HepG2 (cell line): ENCODE data around the gene CRYM. TPM values are rescaled to one million over a fixed set of nuclear protein-coding genes. Genes with fewer than 3 reads are reported as not detected.
A peak's percentile ranks its signal among the peaks of the same experiment; 100 is the strongest.

Source experiments
- ADNP ChIP-seq: sonication (generic); formaldehyde crosslinking; IDR thresholded peaks from 2 replicates; pipeline ENCODE4 v1.4.0; 2020; ENCODE audit warnings: missing genetic modification reagents
- CCAR2 ChIP-seq: fragments of 200-400 bp; formaldehyde crosslinking; optimal IDR thresholded peaks from 2 replicates; pipeline ENCODE3; 2018; ENCODE audit warnings: low read depth, mild to moderate bottlenecking, low read length, moderate library complexity
- DNMT3B ChIP-seq: conservative IDR thresholded peaks from 2 replicates; pipeline ENCODE4 v1.6.1; 2016; ENCODE audit warnings: missing biosample characterization, control low read depth
- ETV6 ChIP-seq: sonication (generic); formaldehyde crosslinking; conservative IDR thresholded peaks from 2 replicates; pipeline ENCODE4 v1.4.0; 2020; ENCODE audit warnings: missing genetic modification reagents
- KLF11 ChIP-seq: IDR thresholded peaks from 2 replicates; pipeline ENCODE4 v1.6.1; 2016; ENCODE audit warnings: missing compliant biosample characterization
- MTA1 ChIP-seq: sonication (generic); formaldehyde crosslinking; IDR thresholded peaks from 2 replicates; pipeline ENCODE4 v1.4.0; 2020; ENCODE audit warnings: missing genetic modification reagents, mild to moderate bottlenecking, borderline replicate concordance
- NBN ChIP-seq: fragments of 450-650 bp; conservative IDR thresholded peaks from 2 replicates; pipeline ENCODE4 v1.6.1; 2017
- PAX8 ChIP-seq: sonication (generic); formaldehyde crosslinking; IDR thresholded peaks from 2 replicates; pipeline ENCODE4 v1.8.0; 2022; ENCODE audit warnings: mild to moderate bottlenecking, missing genetic modification reagents, borderline replicate concordance
- RCOR2 ChIP-seq: IDR thresholded peaks from 2 replicates; pipeline ENCODE4 v1.6.1; 2016; ENCODE audit warnings: missing biosample characterization, missing genetic modification reagents
- SP140L ChIP-seq: sonication (generic); formaldehyde crosslinking; IDR thresholded peaks from 2 replicates; pipeline ENCODE4 v1.4.0; 2020; ENCODE audit warnings: missing genetic modification reagents, borderline replicate concordance
- THYN1 ChIP-seq: sonication (generic); formaldehyde crosslinking; IDR thresholded peaks from 2 replicates; pipeline ENCODE4 v1.8.1; 2023; ENCODE audit warnings: low read depth, mild to moderate bottlenecking, moderate library complexity, missing genetic modification reagents, borderline replicate concordance
- ZBTB8A ChIP-seq: sonication (generic); formaldehyde crosslinking; IDR thresholded peaks from 2 replicates; pipeline ENCODE4 v1.4.0; 2020; ENCODE audit warnings: mild to moderate bottlenecking, low read depth, missing genetic modification reagents, borderline replicate concordance
- ZNF253 ChIP-seq: sonication (generic); formaldehyde crosslinking; IDR thresholded peaks from 2 replicates; pipeline ENCODE4 v1.8.0; 2022; ENCODE audit warnings: mild to moderate bottlenecking, missing genetic modification reagents, borderline replicate concordance
- ZNF557 ChIP-seq: sonication (generic); formaldehyde crosslinking; IDR thresholded peaks from 2 replicates; pipeline ENCODE4 v1.4.0; 2020; ENCODE audit warnings: missing genetic modification reagents
- ZNF629 ChIP-seq: sonication (generic); formaldehyde crosslinking; conservative IDR thresholded peaks from 2 replicates; pipeline ENCODE4 v1.5.0; 2020; ENCODE audit warnings: missing genetic modification reagents
- ZNF766 ChIP-seq: sonication (generic); formaldehyde crosslinking; IDR thresholded peaks from 2 replicates; pipeline ENCODE4 v1.5.0; 2020; ENCODE audit warnings: missing genetic modification reagents, borderline replicate concordance
- polyA plus RNA-seq, 8 experiments: library from polyadenylated mRNA; depleted of rRNA in 3 of 8; stranded (reverse) in 7 of 8; unstranded in 1 of 8; fragments of >200 nt; fragmentation: Illumina TruSeq in 4 of 8; extraction: Trizol in 4 of 8; gene quantifications; 2 replicates each; pipeline versions ENCODE4 v1.2.1 to v1.2.3, GENCODE V29; 2011 to 2016; ENCODE audit warnings: low read depth in 4 of 8, missing spikeins in 1 of 8, mixed read lengths in 1 of 8; ENCODE audit not compliant: insufficient read depth in 1 of 8
- total RNA-seq, 5 experiments: library from RNA; depleted of rRNA; stranded (reverse); fragments of >200 nt; fragmentation: Illumina TruSeq; extraction: Trizol; gene quantifications; 2 replicates each; pipeline ENCODE4 v1.2.3, GENCODE V29; 2016; ENCODE audit warnings: low read depth in 1 of 5
- TF ChIP-seq, protein P1 (sequence below): sonication (generic); formaldehyde crosslinking; IDR thresholded peaks from 2 replicates; pipeline ENCODE4 v1.5.0; 2020; ENCODE audit warnings: missing genetic modification reagents
- TF ChIP-seq, protein P2 (sequence below): sonication (generic); formaldehyde crosslinking; IDR thresholded peaks from 2 replicates; pipeline ENCODE4 v1.4.0; 2020; ENCODE audit warnings: mild to moderate bottlenecking, missing genetic modification reagents
- TF ChIP-seq, protein P3 (sequence below): sonication (generic); formaldehyde crosslinking; IDR thresholded peaks from 2 replicates; pipeline ENCODE4 v1.4.0; 2020; ENCODE audit warnings: missing genetic modification reagents
- TF ChIP-seq, protein P4 (sequence below): sonication (generic); formaldehyde crosslinking; IDR thresholded peaks from 2 replicates; pipeline ENCODE4 v1.8.0; 2022; ENCODE audit warnings: missing genetic modification reagents, mild to moderate bottlenecking, inconsistent platforms, borderline replicate concordance

CRYM gene
- total and polyA plus RNA-seq, 2 of the 13 experiments (the other 11 are each of a cell fraction or from before 2014, with no cell fraction given): 1.9 to 2.2 TPM

DNA sequence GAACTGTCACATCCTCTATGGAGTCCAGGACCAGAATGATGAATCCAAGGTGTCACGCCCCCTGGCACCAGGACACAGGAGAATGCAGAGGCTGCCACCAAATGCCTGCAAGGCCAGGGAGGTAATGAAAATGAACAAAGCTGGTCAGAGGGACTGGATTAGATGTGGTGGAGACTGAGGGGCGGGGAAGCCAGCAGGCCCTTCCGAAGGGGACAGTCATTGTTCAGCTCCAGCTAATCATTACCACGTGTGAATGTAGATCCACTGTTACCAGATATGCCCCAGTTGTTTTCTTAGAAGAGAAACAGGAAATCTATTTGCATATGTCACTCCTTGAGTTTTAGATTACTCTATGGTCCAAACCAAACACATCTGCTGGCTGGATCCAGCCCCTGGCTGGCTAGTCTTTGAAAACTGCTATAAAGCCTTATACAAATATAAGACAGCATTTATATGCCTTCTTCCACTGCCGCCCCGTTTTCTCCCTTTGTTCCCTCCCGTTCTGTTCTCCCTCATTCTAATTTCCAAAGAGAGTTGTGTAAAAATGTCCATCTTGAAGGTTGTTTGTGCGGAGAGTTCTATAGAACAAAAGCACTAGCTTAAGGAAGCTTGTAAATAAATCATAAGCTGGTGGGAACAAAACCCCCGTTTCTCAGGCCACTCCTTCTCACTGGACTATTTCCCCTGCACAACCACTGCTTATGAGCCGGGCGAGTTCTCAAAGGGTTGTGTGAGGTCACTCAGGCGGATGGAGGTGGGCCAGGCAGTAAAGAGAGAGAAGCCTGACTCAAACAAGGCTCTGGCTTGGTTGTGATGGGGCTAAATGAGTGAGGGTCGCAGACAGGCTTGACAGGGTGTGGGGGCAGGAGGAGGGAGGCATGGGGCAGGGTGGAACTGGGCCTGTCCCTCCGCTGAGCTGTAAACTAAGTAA is 14.2 kb downstream of the CRYM start (continued):
- TF ChIP-seq ETV6 (CRISPR knock-in tag): no peak
- no peak for TF ChIP-seq ZBTB8A (CRISPR knock-in tag)
- no peak for TF ChIP-seq DNMT3B (CRISPR knock-in tag)
- no peak for TF ChIP-seq THYN1 (CRISPR knock-in tag)
- 0 out of 2 replicates have a peak, but pooled peaks have one; percentile 10 for TF ChIP-seq KLF11
- TF ChIP-seq RCOR2: 0 out of 2 replicates have a peak, but pooled peaks have one; percentile 73
- no peak for TF ChIP-seq ADNP (CRISPR knock-in tag)
- TF ChIP-seq CCAR2: peak; percentile 5
- TF ChIP-seq, protein P1, sequence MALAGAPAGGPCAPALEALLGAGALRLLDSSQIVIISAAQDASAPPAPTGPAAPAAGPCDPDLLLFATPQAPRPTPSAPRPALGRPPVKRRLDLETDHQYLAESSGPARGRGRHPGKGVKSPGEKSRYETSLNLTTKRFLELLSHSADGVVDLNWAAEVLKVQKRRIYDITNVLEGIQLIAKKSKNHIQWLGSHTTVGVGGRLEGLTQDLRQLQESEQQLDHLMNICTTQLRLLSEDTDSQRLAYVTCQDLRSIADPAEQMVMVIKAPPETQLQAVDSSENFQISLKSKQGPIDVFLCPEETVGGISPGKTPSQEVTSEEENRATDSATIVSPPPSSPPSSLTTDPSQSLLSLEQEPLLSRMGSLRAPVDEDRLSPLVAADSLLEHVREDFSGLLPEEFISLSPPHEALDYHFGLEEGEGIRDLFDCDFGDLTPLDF (CRISPR knock-in tag): no peak
- TF ChIP-seq ZNF557: no peak
- TF ChIP-seq PAX8 (CRISPR knock-in tag): no peak
- no peak for TF ChIP-seq MTA1
- TF ChIP-seq ZNF253: no peak
- 0 out of 2 replicates have a peak, but pooled peaks have one; percentile 48 for TF ChIP-seq SP140L (CRISPR knock-in tag)
- no peak for TF ChIP-seq ZNF629 (CRISPR knock-in tag)
- no peak for TF ChIP-seq ZNF766
- TF ChIP-seq, protein P2, sequence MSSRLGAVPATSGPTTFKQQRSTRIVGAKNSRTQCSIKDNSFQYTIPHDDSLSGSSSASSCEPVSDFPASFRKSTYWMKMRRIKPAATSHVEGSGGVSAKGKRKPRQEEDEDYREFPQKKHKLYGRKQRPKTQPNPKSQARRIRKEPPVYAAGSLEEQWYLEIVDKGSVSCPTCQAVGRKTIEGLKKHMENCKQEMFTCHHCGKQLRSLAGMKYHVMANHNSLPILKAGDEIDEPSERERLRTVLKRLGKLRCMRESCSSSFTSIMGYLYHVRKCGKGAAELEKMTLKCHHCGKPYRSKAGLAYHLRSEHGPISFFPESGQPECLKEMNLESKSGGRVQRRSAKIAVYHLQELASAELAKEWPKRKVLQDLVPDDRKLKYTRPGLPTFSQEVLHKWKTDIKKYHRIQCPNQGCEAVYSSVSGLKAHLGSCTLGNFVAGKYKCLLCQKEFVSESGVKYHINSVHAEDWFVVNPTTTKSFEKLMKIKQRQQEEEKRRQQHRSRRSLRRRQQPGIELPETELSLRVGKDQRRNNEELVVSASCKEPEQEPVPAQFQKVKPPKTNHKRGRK: no peak
- TF ChIP-seq NBN: no peak
- TF ChIP-seq, protein P3, sequence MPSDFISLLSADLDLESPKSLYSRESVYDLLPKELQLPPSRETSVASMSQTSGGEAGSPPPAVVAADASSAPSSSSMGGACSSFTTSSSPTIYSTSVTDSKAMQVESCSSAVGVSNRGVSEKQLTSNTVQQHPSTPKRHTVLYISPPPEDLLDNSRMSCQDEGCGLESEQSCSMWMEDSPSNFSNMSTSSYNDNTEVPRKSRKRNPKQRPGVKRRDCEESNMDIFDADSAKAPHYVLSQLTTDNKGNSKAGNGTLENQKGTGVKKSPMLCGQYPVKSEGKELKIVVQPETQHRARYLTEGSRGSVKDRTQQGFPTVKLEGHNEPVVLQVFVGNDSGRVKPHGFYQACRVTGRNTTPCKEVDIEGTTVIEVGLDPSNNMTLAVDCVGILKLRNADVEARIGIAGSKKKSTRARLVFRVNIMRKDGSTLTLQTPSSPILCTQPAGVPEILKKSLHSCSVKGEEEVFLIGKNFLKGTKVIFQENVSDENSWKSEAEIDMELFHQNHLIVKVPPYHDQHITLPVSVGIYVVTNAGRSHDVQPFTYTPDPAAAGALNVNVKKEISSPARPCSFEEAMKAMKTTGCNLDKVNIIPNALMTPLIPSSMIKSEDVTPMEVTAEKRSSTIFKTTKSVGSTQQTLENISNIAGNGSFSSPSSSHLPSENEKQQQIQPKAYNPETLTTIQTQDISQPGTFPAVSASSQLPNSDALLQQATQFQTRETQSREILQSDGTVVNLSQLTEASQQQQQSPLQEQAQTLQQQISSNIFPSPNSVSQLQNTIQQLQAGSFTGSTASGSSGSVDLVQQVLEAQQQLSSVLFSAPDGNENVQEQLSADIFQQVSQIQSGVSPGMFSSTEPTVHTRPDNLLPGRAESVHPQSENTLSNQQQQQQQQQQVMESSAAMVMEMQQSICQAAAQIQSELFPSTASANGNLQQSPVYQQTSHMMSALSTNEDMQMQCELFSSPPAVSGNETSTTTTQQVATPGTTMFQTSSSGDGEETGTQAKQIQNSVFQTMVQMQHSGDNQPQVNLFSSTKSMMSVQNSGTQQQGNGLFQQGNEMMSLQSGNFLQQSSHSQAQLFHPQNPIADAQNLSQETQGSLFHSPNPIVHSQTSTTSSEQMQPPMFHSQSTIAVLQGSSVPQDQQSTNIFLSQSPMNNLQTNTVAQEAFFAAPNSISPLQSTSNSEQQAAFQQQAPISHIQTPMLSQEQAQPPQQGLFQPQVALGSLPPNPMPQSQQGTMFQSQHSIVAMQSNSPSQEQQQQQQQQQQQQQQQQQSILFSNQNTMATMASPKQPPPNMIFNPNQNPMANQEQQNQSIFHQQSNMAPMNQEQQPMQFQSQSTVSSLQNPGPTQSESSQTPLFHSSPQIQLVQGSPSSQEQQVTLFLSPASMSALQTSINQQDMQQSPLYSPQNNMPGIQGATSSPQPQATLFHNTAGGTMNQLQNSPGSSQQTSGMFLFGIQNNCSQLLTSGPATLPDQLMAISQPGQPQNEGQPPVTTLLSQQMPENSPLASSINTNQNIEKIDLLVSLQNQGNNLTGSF (CRISPR knock-in tag): no peak
- TF ChIP-seq, protein P4, sequence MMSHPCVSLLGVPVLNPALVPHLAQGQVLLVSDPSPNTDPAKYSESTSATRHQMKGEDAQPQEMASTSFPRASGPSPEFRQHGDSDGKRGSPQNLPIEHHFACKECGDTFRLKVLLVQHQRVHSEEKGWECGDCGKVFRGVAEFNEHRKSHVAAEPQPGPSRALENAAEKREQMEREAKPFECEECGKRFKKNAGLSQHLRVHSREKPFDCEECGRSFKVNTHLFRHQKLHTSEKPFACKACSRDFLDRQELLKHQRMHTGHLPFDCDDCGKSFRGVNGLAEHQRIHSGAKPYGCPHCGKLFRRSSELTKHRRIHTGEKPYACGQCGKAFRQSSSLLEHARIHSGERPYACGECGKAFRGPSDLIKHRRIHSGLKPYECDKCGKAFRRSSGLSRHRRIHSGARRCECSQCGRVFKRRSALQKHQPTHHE: no peak
